ENCODE measurements around the gene ORAI2.
"Not testable (repeated sequence)": the region's sequence is repeated elsewhere in the genome, so short reads cannot be mapped to it uniquely, and the experiment has no call there.

ORAI2 gene

DNA sequence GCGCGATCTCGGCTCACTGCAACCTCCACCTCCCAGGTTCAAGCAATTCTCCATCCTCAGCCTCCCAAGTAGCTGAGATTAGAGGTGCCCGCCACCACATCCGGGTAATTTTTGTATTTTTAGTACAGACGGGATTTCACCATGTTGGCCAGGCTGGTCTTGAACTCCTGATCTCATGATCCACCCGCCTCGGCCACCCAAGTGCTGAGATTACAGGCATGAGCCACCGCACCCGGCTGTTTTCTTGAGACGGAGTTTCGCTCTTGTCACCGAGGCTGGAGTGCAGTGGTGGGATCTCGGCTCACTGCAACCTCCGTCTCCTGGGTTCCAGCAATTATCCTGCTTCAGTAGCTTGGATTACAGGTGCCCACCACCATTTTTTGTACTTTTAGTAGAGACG, 64.9 kb downstream of the ORAI2 start:
- DNase-seq (ENCODE audit: low spot score): not testable (repeated sequence)

DNA sequence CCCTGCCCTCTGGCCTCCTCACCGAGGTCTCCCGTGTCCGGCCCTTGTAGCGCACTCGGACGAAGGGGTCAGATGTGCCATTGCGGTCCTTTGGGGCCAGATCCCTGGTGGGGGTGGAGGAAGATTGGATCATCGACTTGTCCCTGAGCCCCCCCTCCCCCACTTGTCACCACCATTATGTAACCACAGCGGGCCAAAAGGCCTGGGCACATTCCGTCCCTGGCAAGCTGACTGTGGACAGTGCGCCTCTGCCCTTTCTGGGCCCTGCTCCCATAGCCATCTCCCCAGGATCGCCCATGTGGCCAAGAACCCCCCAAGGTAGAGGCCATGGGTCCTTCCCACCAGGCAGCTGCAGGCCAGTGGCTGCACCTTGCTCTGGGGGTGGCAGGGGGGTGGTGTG, 69.8 kb downstream of the ORAI2 start:
- DNase-seq (ENCODE audit: low spot score): not testable (repeated sequence)

DNA sequence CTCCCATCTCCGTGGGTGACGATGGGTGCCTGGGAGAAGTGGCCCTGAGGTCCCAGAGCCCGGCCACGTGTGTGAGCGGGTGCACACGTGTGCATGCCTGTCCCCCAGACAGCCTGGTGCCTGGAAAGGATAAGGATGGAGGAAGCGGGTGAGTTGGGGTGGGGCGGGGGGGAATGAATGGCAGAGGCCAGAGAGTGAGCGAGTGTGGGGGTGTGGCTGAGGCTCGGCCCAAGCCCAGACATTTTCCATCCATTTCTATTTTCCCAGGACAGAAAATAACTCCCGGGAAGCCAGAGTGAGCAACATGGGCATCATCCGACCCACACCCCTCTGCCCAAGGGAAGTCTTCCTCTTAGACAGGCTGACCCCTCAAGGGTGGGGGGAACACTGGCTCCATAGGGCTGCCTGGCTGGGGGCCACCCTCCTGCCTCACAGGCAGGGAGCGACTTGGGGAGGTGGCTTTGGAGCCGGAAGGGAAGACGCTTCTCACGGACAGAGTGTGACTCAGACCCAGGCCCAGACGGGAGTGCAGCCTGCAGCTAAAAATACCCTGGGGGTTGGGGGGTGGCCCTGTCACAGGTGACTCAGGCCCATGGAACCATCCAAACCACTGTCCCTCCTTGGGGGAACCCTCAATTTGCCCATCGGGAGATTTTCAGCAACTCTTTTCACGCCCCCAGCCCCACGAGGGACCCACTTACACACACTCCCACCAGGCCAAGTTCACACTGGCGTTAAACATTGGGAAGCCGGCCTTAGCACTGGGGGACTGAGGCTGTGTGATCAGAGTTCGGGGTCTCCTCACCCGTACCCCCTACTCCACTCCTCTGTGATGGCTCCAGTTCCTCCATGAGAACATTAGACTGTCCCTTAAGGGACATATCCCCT, 72.2 kb downstream of the ORAI2 start:
- not testable (repeated sequence) for DNase-seq (ENCODE audit: low spot score)
